Motor neuron (in vitro differentiated cells): ENCODE data around the gene MRPS34. TPM values are rescaled to one million over a fixed set of nuclear protein-coding genes. Genes with fewer than 3 reads are reported as not detected.
A peak's percentile ranks its signal among the peaks of the same experiment; 100 is the strongest.

ENCODE experiments used
- ATAC-seq, 8 experiments: fragments of 200-7000 bp; cut with Tn5 transposase; replicated peaks in 6 of 8; 2 replicates each; pipeline ENCODE4 v1.8.0; 2021; ENCODE audit warnings: mild to moderate bottlenecking in 8 of 8, moderate library complexity in 8 of 8
- H3K27ac ChIP-seq, 2 donors: fragments of 250-450 bp; sonication (Bioruptor Pico); 2 replicates each; pipeline ENCODE4 v1.9.0; 2021; ENCODE audit warnings: antibody characterized with exemption in 2 of 2, mild to moderate bottlenecking in 2 of 2, moderate library complexity in 1 of 2
- H3K4me1 ChIP-seq, 2 donors: fragments of 250-450 bp; sonication (Bioruptor Pico); replicated peaks in 1 of 2; 2 replicates each; pipeline ENCODE4 v1.6.1; 2021; ENCODE audit warnings: antibody characterized with exemption in 2 of 2, mild to moderate bottlenecking in 2 of 2, moderate library complexity in 1 of 2
- H3K4me3 ChIP-seq, 5 donors: fragments of 250-450 bp; sonication (Bioruptor Pico); 2 replicates each; pipeline ENCODE4 v1.9.0; 2021; ENCODE audit warnings: antibody characterized with exemption in 5 of 5, mild to moderate bottlenecking in 5 of 5, moderate library complexity in 4 of 5
- WGBS, 10 experiments: fragments of 450-650 bp; shearing (Covaris generic); methylation state at CpG; one replicate each; pipeline ENCODE4 v1.0.0; 2022; 5-methylcytosine and 5-hydroxymethylcytosine counted together
- in situ Hi-C, 9 experiments: fragments of 400-800 bp; cut with MboI; loops; one replicate each; pipeline ENCODE4 v1.15.0; 2021; ENCODE audit warnings: low sequenced_read_pairs in 9 of 9, low pct_unique_long_range_greater_than_20kb in 2 of 9; ENCODE audit not compliant: unreplicated experiment in 9 of 9
- total RNA-seq, 8 experiments: library from RNA; unstranded; fragments of 300-600 nt; gene quantifications; 2 replicates each; pipeline versions ENCODE4 v1.2.3 to v1.2.4, GENCODE V29; 2022

MRPS34 gene
- total RNA-seq, 8 experiments from 2014 or later, result 68.4 to 150 (median 87.1) TPM

GRCh38 chr16:1791943-1792812 is 19.2 kb upstream of the MRPS34 start:
- Histone ChIP-seq H3K27ac (no peak overlapping the region), H3K4me3 (no peak overlapping the region), H3K4me1 (no peaks in the 10 kb centered on the region)
- WGBS, 10 experiments, result 87 to 100% (median 100%) methylated on average over 1 to 8 of the region's 59 CpGs; no CpG with 5 or more reads in 7 of the 10 experiments
- in situ Hi-C loops, result no loop called here
- ATAC-seq, result peak in 6 of 8 experiments; percentile 14 to 39 (median 22)

- H3K4me3 ChIP-seq, result no peak overlapping the region
- H3K4me1 ChIP-seq, result no peaks in the 10 kb centered on the region
- in situ Hi-C loops, result no loop called here
- no peak overlapping the region for H3K27ac ChIP-seq
- ATAC-seq, result no peak
- 94 to 100% (median 100%) methylated on average over 2 to 7 of the region's 53 CpGs; no CpG with 5 or more reads in 3 of the 10 experiments for WGBS, 10 experiments
Measured at GRCh38 chr16:1791256-1791942, 18.5 kb upstream of the MRPS34 start.

- 80 to 100% (median 93%) methylated on average over 1 to 11 of the region's 44 CpGs; no CpG with 5 or more reads in 5 of the 10 experiments for WGBS, 10 experiments
- ATAC-seq, result no peak
- Histone ChIP-seq H3K4me3 (no peak overlapping the region), H3K27ac (no peak overlapping the region), H3K4me1 (no peaks in the 10 kb centered on the region)
- in situ Hi-C loops, result no loop called here
Measured at GRCh38 chr16:1790611-1791255, 17.8 kb upstream of the MRPS34 start.

GRCh38 chr16:1790261-1790610 is 17.3 kb upstream of the MRPS34 start:
- Histone ChIP-seq H3K4me1 (no peaks in the 10 kb centered on the region), H3K27ac (no peak overlapping the region), H3K4me3 (no peak overlapping the region)
- 89 to 100% methylated on average over 1 to 9 of the region's 15 CpGs; no CpG with 5 or more reads in 8 of the 10 experiments for WGBS, 10 experiments
- no peak for ATAC-seq
- in situ Hi-C loops, result no loop called here

GRCh38 chr16:1789643-1790045 is 16.7 kb upstream of the MRPS34 start:
- in situ Hi-C loops, result no loop called here
- no peak overlapping the region for H3K4me3 ChIP-seq
- no peaks in the 10 kb centered on the region for H3K4me1 ChIP-seq
- no CpG with 5 or more reads among the region's 25 CpGs for WGBS, 10 experiments
- no peak overlapping the region for H3K27ac ChIP-seq
- no peak for ATAC-seq

GRCh38 chr16:1788708-1789100 is 15.8 kb upstream of the MRPS34 start:
- WGBS, 10 experiments, result 70 to 100% (median 93%) methylated on average over 1 to 6 of the region's 19 CpGs; no CpG with 5 or more reads in 6 of the 10 experiments
- in situ Hi-C loops, result no loop called here
- no peak for ATAC-seq
- peaks cover 7 to 8% of the 10 kb centered on the region in 2 donors for H3K4me1 ChIP-seq
- no peak overlapping the region for H3K4me3 ChIP-seq
- H3K27ac ChIP-seq, result no peak overlapping the region

- Histone ChIP-seq H3K4me3 (no peak overlapping the region), H3K4me1 (peaks cover 7 to 8% of the 10 kb centered on the region in 2 donors), H3K27ac (no peak overlapping the region)
- ATAC-seq, result no peak
- in situ Hi-C loops, result no loop called here
- 100% methylated on average over 3 to 5 of the region's 38 CpGs; no CpG with 5 or more reads in 8 of the 10 experiments for WGBS, 10 experiments
Measured at GRCh38 chr16:1788095-1788707, 15.3 kb upstream of the MRPS34 start.

GRCh38 chr16:1787322-1788094 is 14.6 kb upstream of the MRPS34 start:
- Histone ChIP-seq H3K4me3 (no peak overlapping the region), H3K4me1 (peaks cover 7 to 8% of the 10 kb centered on the region in 2 donors), H3K27ac (no peak overlapping the region)
- WGBS, 10 experiments, result 88 to 98% (median 90%) methylated on average over 2 to 7 of the region's 44 CpGs; no CpG with 5 or more reads in 6 of the 10 experiments
- ATAC-seq, result no peak
- in situ Hi-C loops, result no loop called here

- ATAC-seq, result no peak
- in situ Hi-C loops, result no loop called here
- Histone ChIP-seq H3K4me1 (peaks cover 7 to 8% of the 10 kb centered on the region in 2 donors), H3K4me3 (no peak overlapping the region), H3K27ac (no peak overlapping the region)
- WGBS, 10 experiments, result no CpG with 5 or more reads among the region's 6 CpGs
Measured at GRCh38 chr16:1787056-1787321, 14.1 kb upstream of the MRPS34 start.

- ATAC-seq, result no peak
- 93 to 100% (median 100%) methylated on average over 1 to 11 of the region's 51 CpGs; no CpG with 5 or more reads in 5 of the 10 experiments for WGBS, 10 experiments
- peaks cover 7 to 8% of the 10 kb centered on the region in 2 donors for H3K4me1 ChIP-seq
- in situ Hi-C loops, result no loop called here
- H3K4me3 ChIP-seq, result no peak overlapping the region
- no peak overlapping the region for H3K27ac ChIP-seq
Measured at GRCh38 chr16:1786242-1787055, 13.5 kb upstream of the MRPS34 start.

- in situ Hi-C loops, result no loop called here
- ATAC-seq, result no peak
- WGBS, 10 experiments, result 80 to 100% (median 93%) methylated on average over 1 to 9 of the region's 14 CpGs; no CpG with 5 or more reads in 5 of the 10 experiments
Measured at GRCh38 chr16:1785846-1786170, 12.9 kb upstream of the MRPS34 start.

More at GRCh38 chr16:1785846-1786170, 12.9 kb upstream of the MRPS34 start:
- Histone ChIP-seq H3K27ac (no peak overlapping the region), H3K4me3 (no peak overlapping the region), H3K4me1 (peaks cover 14% of the 10 kb centered on the region in 2 donors)
